Neural cell (in vitro differentiated cells): Measurements from ENCODE around the gene DYNC1LI2. TPM values are rescaled to one million over a fixed set of nuclear protein-coding genes. Genes with fewer than 3 reads are reported as not detected.
"Not testable (repeated sequence)": the region's sequence is repeated elsewhere in the genome, so short reads cannot be mapped to it uniquely, and the experiment has no call there.

Experiments
- H2AFZ ChIP-seq: fragments of 200-600, 300-800 bp; sonication (generic), shearing (Covaris generic); 2 replicates; pipeline ENCODE4 v1.6.0; 2014; ENCODE audit warnings: low read depth, mild to moderate bottlenecking, antibody characterized with exemption, low read length, moderate library complexity
- H3F3A ChIP-seq: fragments of 200-600 bp; shearing (Covaris generic); 2 replicates; pipeline ENCODE4 v1.6.1; 2016; ENCODE audit warnings: mild to moderate bottlenecking, moderate library complexity, mixed read lengths, antibody characterized with exemption, low read length; ENCODE audit not compliant: insufficient read depth, poor library complexity, severe bottlenecking
- H3K27ac ChIP-seq: fragments of 200-600, 300-800 bp; sonication (generic), shearing (Covaris generic); 2 replicates; pipeline ENCODE4 v1.5.1; 2014; ENCODE audit warnings: mild to moderate bottlenecking, low read length, moderate library complexity
- H3K27me3 ChIP-seq: fragments of 300-800, 200-600 bp; sonication (generic), shearing (Covaris generic); 2 replicates; pipeline ENCODE4 v1.6.0; 2014; ENCODE audit warnings: mild to moderate bottlenecking, low read depth, low read length, moderate library complexity; ENCODE audit not compliant: insufficient read depth
- H3K36me3 ChIP-seq: fragments of 300-800, 200-600 bp; sonication (generic), shearing (Covaris generic); 2 replicates; pipeline ENCODE4 v1.5.1; 2014; ENCODE audit warnings: mild to moderate bottlenecking, antibody characterized with exemption, low read length, moderate library complexity; ENCODE audit not compliant: insufficient read depth
- H3K4me2 ChIP-seq: fragments of 300-800, 200-600 bp; sonication (generic), shearing (Covaris generic); 2 replicates; pipeline ENCODE4 v1.6.0; 2014; ENCODE audit warnings: mild to moderate bottlenecking, low read length
- H3K4me3 ChIP-seq: fragments of 300-800, 200-600 bp; sonication (generic), shearing (Covaris generic); 2 replicates; pipeline ENCODE4 v1.5.1; 2014; ENCODE audit warnings: mild to moderate bottlenecking, low read length, moderate library complexity
- H3K79me2 ChIP-seq: fragments of 200-600 bp; shearing (Covaris generic); replicated peaks from 2 replicates; pipeline ENCODE4 v1.6.0; 2014; ENCODE audit warnings: mild to moderate bottlenecking, low read length, moderate library complexity; ENCODE audit not compliant: insufficient read depth
- H3K9ac ChIP-seq: fragments of 300-800, 200-600 bp; sonication (generic), shearing (Covaris generic); 2 replicates; pipeline ENCODE4 v1.6.1; 2016; ENCODE audit warnings: mild to moderate bottlenecking, low read length, mixed read lengths
- H3K9me2 ChIP-seq: fragments of 200-600 bp; shearing (Covaris generic); 2 replicates; pipeline ENCODE4 v1.6.1; 2016; ENCODE audit warnings: mild to moderate bottlenecking, low read length, mixed read lengths; ENCODE audit not compliant: insufficient read depth
- H3K9me3 ChIP-seq: fragments of 200-600, 300-800 bp; sonication (generic), shearing (Covaris generic); 2 replicates; pipeline ENCODE4 v1.6.1; 2016; ENCODE audit warnings: mild to moderate bottlenecking, mixed run types, low read length, moderate library complexity, mixed read lengths
- H4K20me1 ChIP-seq: fragments of 200-600 bp; shearing (Covaris generic); 2 replicates; pipeline ENCODE4 v1.6.1; 2016; ENCODE audit warnings: mild to moderate bottlenecking, mixed run types; ENCODE audit not compliant: insufficient read depth
- CTCF ChIP-seq: fragments of 450-650 bp; IDR thresholded peaks from 2 replicates; pipeline ENCODE4 v1.5.1; 2014; ENCODE audit warnings: antibody characterized with exemption, mild to moderate bottlenecking, moderate library complexity; ENCODE audit not compliant: poor library complexity, severe bottlenecking
- EP300 ChIP-seq: fragments of 450-650 bp; conservative IDR thresholded peaks from 2 replicates; pipeline ENCODE4 v1.6.1; 2014; ENCODE audit warnings: antibody characterized with exemption, mild to moderate bottlenecking, moderate library complexity; ENCODE audit not compliant: poor library complexity, severe bottlenecking
- REST ChIP-seq: IDR thresholded peaks from 2 replicates; pipeline ENCODE4 v1.6.1; 2012; ENCODE audit warnings: borderline replicate concordance
- SMC3 ChIP-seq: fragments of 450-650 bp; conservative IDR thresholded peaks from 2 replicates; pipeline ENCODE4 v1.6.1; 2014; ENCODE audit warnings: antibody characterized with exemption, mild to moderate bottlenecking, moderate library complexity; ENCODE audit not compliant: poor library complexity
- polyA plus RNA-seq: library from polyadenylated mRNA; depleted of rRNA; stranded (reverse); fragments of >200 nt; gene quantifications from 2 replicates; pipeline ENCODE4 v1.2.3, GENCODE V29; 2014

The DYNC1LI2 gene
- polyA plus RNA-seq, 1 donor from 2014 or later, result 249 TPM

GRCh38 chr16:66798161-66798560 is 46.8 kb upstream of the DYNC1LI2 start:
- Histone ChIP-seq H3K27ac (no peak overlapping the region), H2AFZ (no peak overlapping the region), H3K27me3 (no peaks in the 10 kb centered on the region), H3K9ac (no peak overlapping the region), H3K4me3 (no peak overlapping the region), H3F3A (peaks cover 4% of the 10 kb centered on the region), H4K20me1 (no peaks in the 10 kb centered on the region), H3K4me2 (no peak overlapping the region), H3K9me2 (no peaks in the 10 kb centered on the region), H3K36me3 (peaks cover 4% of the 10 kb centered on the region), H3K79me2 (no peaks in the 10 kb centered on the region), H3K9me3 (no peaks in the 10 kb centered on the region)
- TF ChIP-seq REST, result no peak

- H3F3A ChIP-seq, H3K9me3 ChIP-seq, H4K20me1 ChIP-seq, H3K9me2 ChIP-seq, H3K27me3 ChIP-seq, H3K9ac ChIP-seq, H3K36me3 ChIP-seq, H2AFZ ChIP-seq, H3K4me2 ChIP-seq, H3K27ac ChIP-seq, H3K4me3 ChIP-seq, H3K79me2 ChIP-seq: not testable (repeated sequence)
Observed at GRCh38 chr16:66793984-66794383, 42.6 kb upstream of the DYNC1LI2 start.

- TF ChIP-seq REST (no peak), SMC3 (no peak), CTCF (no peak), EP300 (no peak)
- no peak overlapping the region for H3K4me3 ChIP-seq
- H3K27ac ChIP-seq, result no peak overlapping the region
- no peaks in the 10 kb centered on the region for H3F3A ChIP-seq
- no peaks in the 10 kb centered on the region for H4K20me1 ChIP-seq
- no peaks in the 10 kb centered on the region for H3K36me3 ChIP-seq
- H3K9ac ChIP-seq, result no peak overlapping the region
- H3K27me3 ChIP-seq, result no peaks in the 10 kb centered on the region
- H3K9me2 ChIP-seq, result no peaks in the 10 kb centered on the region
- no peaks in the 10 kb centered on the region for H3K79me2 ChIP-seq
- no peak overlapping the region for H2AFZ ChIP-seq
- H3K4me2 ChIP-seq, result no peak overlapping the region
- no peaks in the 10 kb centered on the region for H3K9me3 ChIP-seq
Observed at GRCh38 chr16:66790130-66790733, 38.8 kb upstream of the DYNC1LI2 start.
